Measurements from ENCODE around the gene NOTCH2. TPM values are rescaled to one million over a fixed set of nuclear protein-coding genes. Genes with fewer than 3 reads are reported as not detected.
A peak's percentile ranks its signal among the peaks of the same experiment; 100 is the strongest.

The NOTCH2 gene
- total and polyA plus RNA-seq, 8 donors = 6.7 to 89.4 (median 45.7) TPM

DNA sequence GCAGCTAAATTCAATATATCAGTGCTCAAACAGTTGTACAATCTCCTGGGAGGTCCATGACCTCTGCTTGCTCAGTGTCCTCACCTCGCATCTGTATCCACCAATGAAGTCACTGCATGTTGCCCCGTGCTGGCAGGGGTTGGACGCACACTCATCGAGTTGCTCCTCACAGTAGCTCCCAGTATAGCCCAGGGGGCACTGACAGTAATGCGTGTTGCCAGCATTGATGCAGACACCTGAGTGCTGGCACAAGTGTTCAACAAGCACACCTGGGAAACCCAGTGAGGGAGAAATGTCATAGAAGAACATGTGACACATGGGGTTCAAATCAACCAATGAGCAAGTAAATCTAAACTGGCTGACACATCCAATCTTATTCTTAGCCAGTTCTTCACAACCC, 132.3 kb downstream of the NOTCH2 start:
- FAIRE-seq = no peak
- no peak overlapping the region for H3K27ac ChIP-seq
- H3K4me3 ChIP-seq = no peak overlapping the region
- ATAC-seq = no peak
- H3K36me3 ChIP-seq = peaks cover 0 to 60% (median 8%) of the 10 kb centered on the region in 3 donors
- TF ChIP-seq, protein P1, sequence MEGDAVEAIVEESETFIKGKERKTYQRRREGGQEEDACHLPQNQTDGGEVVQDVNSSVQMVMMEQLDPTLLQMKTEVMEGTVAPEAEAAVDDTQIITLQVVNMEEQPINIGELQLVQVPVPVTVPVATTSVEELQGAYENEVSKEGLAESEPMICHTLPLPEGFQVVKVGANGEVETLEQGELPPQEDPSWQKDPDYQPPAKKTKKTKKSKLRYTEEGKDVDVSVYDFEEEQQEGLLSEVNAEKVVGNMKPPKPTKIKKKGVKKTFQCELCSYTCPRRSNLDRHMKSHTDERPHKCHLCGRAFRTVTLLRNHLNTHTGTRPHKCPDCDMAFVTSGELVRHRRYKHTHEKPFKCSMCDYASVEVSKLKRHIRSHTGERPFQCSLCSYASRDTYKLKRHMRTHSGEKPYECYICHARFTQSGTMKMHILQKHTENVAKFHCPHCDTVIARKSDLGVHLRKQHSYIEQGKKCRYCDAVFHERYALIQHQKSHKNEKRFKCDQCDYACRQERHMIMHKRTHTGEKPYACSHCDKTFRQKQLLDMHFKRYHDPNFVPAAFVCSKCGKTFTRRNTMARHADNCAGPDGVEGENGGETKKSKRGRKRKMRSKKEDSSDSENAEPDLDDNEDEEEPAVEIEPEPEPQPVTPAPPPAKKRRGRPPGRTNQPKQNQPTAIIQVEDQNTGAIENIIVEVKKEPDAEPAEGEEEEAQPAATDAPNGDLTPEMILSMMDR (IDR thresholded peaks at IDR 0.05) = no peak
- H3K9me3 ChIP-seq = no peaks in the 10 kb centered on the region
- no peaks in the 10 kb centered on the region for H3K27me3 ChIP-seq
- no peak for DNase-seq
- intact Hi-C loops (cut with DNase I) = no loop called here
- WGBS, 2 donors = 96 to 97% methylated on average over 5 of the region's 5 CpGs
- peaks cover 0 to 6% (median 0%) of the 10 kb centered on the region in 3 donors for H3K4me1 ChIP-seq

GRCh38 chr1:119935915-119936314, 133.5 kb downstream of the NOTCH2 start:
- H3K27ac ChIP-seq = peak overlapping the region in 1 of 4 donors; percentile 34
- no peaks in the 10 kb centered on the region for H3K9me3 ChIP-seq
- TF ChIP-seq, protein P1 (IDR thresholded peaks at IDR 0.05) = no peak
- intact Hi-C loops (cut with DNase I) = no loop called here
- no peaks in the 10 kb centered on the region for H3K27me3 ChIP-seq
- FAIRE-seq (no peak), ATAC-seq (peak in 3 of 4 donors; percentile 49 to 66 (median 54)), DNase-seq (no peak)
- peaks cover 0 to 49% (median 8%) of the 10 kb centered on the region in 3 donors for H3K36me3 ChIP-seq
- peaks cover 0 to 6% (median 0%) of the 10 kb centered on the region in 3 donors for H3K4me1 ChIP-seq
- no peak overlapping the region for H3K4me3 ChIP-seq
- 84 to 95% methylated on average over 2 of the region's 2 CpGs for WGBS, 2 donors

DNA sequence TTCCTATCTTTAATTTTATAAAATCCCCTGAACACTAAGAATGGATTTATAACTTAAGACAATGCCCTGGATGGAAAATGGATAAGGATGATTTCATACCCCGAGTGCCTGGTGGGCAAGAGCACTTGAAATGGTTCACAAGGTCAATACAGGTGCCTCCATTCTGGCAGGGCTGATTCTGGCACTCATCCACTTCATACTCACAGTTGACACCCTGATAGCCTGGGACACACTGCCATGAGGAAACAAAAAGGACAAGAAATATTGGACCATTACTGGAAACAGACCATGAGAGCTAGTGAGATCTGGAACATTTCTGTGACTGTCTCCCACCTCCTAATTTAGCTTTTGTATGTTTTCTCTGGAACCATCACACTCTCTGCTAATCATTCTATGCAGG, 134.1 kb downstream of the NOTCH2 start:
- DNase-seq = peak in 3 of 6 donors; percentile 31 to 39 (median 35)
- TF ChIP-seq, protein P1 (IDR thresholded peaks at IDR 0.05) = no peak
- ATAC-seq = peak; percentile 55 to 91 (median 75)
- peak overlapping the region in 1 of 4 donors; percentile 34 for H3K27ac ChIP-seq
- 6 to 17% methylated on average over 1 of the region's 1 CpG for WGBS, 2 donors
- H3K4me1 ChIP-seq = peaks cover 0 to 6% (median 0%) of the 10 kb centered on the region in 3 donors
- H3K27me3 ChIP-seq = no peaks in the 10 kb centered on the region
- peaks cover 0 to 46% (median 8%) of the 10 kb centered on the region in 3 donors for H3K36me3 ChIP-seq
- H3K4me3 ChIP-seq = no peak overlapping the region
- intact Hi-C loops (cut with DNase I) = no loop called here
- H3K9me3 ChIP-seq = no peaks in the 10 kb centered on the region
- FAIRE-seq = no peak

GRCh38 chr1:119933397-119933796, 136.1 kb downstream of the NOTCH2 start:
- Histone ChIP-seq H3K4me3 (no peak overlapping the region), H3K9me3 (no peaks in the 10 kb centered on the region), H3K36me3 (peaks cover 0 to 32% (median 8%) of the 10 kb centered on the region in 3 donors), H3K4me1 (peaks cover 0 to 6% (median 0%) of the 10 kb centered on the region in 3 donors), H3K27ac (no peak overlapping the region), H3K27me3 (no peaks in the 10 kb centered on the region)
- ATAC-seq (no peak), DNase-seq (no peak), FAIRE-seq (no peak)
- intact Hi-C loops (cut with DNase I) = no loop called here
- TF ChIP-seq, protein P1 (IDR thresholded peaks at IDR 0.05) = no peak

GRCh38 chr1:119929643-119930315, 139.7 kb downstream of the NOTCH2 start:
- Histone ChIP-seq H3K9me3 (no peaks in the 10 kb centered on the region), H3K36me3 (peaks cover 0 to 39% (median 22%) of the 10 kb centered on the region in 3 donors), H3K4me1 (no peaks in the 10 kb centered on the region), H3K27me3 (no peaks in the 10 kb centered on the region), H3K27ac (no peak overlapping the region), H3K4me3 (no peak overlapping the region)
- DNase-seq = no peak
- no peak for FAIRE-seq
- 89 to 98% methylated on average over 1 of the region's 1 CpG for WGBS, 2 donors
- no peak for ATAC-seq
- intact Hi-C loops (cut with DNase I) = no loop called here
- TF ChIP-seq, protein P1 (IDR thresholded peaks at IDR 0.05) = no peak
